ENCODE results near the gene STUB1.
"Not testable (repeated sequence)": the region's sequence is repeated elsewhere in the genome, so short reads cannot be mapped to it uniquely, and the experiment has no call there.

The STUB1 gene

DNA sequence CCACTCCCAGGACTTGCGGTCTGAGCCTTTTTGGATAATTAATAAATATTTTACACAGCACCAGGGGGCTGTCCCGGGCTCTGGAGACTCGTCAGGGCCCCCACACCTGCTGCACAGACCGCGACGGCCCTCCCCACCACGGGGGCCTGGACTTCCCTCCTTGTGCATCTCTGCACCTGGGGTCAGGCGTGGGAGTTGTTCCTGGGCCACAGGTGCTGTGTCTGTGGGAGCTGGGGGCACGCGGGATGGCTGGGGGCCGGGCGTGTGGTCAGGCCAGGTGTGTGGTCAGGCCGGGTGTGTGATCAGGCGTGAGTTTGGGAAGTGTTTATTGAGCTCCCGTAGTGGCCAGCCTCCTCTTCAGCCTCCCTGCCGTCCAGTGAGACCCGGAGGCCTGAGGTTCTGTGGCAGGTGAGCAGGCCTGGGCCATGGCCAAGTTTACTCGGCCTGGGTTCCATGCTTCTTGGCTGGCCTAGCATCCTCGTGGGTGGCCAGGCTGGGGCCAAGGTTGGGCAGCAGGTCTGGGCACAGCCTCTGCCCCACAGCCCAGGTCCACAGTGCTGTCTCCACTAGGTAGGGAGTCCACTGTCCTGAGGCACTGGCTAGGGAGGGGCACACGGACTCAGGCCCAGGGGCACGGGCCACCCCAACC, 1.9 kb upstream of the STUB1 start:
- no peak for DNase-seq (ENCODE audit: low read depth in 2 of 2, low spot score in 1 of 2)

DNA sequence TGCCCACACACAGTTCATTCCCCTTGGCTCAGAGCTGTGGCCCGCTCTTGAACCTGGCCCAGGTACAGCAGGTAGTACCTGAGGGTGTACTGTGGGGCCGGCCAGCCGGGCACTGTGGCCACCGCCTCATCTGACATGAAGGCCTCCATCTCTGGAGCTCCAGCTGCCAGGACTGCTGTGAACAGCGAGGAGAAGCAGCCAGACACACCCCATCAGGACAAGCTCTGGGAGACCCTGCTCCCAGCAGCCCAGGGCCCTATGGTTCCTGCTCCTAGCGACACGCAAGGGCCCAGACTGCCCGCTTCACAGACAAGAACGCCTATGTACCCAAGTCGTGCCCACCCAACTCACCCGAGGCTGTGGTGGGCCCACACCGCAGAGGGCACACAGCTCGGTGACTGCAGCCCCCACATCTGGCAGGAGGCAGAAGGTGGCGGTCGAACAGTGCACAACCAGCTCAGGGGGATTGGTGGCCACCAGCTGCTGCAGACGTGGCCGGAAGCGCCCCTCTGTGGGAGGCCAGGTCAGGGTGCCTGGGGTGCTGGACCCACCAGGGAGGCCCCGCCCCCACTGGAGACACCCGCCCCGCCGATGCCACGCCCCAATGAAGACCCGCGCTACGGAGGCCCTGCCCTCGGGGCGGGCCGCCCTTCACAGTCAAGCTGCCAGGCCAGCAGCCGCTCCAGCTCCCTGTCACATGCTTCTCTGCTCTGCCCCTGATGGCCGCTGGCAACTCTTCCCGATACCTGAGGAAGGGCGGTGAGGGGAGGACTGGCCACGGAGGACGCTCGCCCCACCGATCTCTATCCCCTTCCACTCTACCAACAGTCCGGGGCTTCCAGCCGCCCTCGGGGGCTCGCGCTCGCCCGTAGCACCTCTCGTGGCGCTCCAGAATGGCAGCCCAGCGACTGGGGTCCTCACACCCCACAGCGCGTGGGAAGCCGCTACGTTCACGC, 1.1 kb upstream of the STUB1 start:
- no peak for DNase-seq (ENCODE audit: low read depth in 2 of 2, low spot score in 1 of 2)

DNA sequence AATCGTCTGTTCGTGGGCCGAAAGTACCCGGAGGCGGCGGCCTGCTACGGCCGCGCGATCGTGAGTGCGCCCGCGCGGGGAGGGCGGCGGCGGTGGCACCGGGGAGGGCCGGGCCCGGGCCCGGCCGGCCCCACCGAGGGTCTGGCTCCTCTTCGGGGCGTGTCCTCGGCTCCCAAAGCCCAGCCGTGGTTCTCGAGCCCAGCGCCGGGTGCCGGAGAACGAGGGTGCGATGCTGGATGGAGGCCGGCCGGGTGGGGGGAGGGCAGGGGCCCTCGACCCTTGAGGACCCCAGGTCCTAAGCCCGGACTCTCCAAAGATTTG, 375 bp downstream of the STUB1 start:
- DNase-seq (ENCODE audit: low read depth in 2 of 2, low spot score in 1 of 2) = no peak

DNA sequence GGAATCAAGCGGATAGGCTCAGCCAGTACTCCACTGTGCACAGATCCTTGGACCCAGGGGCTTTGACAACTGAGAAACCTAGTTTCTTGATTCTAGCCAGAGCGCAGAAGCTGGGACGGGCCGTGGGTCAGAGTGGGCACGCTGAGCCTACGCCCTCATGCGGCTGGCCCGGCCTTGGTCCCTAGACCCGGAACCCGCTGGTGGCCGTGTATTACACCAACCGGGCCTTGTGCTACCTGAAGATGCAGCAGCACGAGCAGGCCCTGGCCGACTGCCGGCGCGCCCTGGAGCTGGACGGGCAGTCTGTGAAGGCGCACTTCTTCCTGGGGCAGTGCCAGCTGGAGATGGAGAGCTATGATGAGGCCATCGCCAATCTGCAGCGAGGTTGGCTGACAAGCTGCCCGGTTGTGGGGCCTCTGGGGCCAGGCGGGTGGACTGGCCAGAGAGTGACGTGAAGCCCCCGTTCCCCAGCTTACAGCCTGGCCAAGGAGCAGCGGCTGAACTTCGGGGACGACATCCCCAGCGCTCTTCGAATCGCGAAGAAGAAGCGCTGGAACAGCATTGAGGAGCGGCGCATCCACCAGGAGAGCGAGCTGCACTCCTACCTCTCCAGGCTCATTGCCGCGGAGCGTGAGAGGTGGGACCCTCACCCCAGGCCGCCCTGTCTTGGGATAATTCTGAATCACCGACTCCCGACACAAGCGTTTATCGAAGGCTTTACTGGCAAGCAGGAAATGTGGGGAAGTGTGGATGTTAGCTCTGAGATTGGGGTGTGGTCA, 946 bp downstream of the STUB1 start:
- no peak for DNase-seq (ENCODE audit: low read depth in 2 of 2, low spot score in 1 of 2)

DNA sequence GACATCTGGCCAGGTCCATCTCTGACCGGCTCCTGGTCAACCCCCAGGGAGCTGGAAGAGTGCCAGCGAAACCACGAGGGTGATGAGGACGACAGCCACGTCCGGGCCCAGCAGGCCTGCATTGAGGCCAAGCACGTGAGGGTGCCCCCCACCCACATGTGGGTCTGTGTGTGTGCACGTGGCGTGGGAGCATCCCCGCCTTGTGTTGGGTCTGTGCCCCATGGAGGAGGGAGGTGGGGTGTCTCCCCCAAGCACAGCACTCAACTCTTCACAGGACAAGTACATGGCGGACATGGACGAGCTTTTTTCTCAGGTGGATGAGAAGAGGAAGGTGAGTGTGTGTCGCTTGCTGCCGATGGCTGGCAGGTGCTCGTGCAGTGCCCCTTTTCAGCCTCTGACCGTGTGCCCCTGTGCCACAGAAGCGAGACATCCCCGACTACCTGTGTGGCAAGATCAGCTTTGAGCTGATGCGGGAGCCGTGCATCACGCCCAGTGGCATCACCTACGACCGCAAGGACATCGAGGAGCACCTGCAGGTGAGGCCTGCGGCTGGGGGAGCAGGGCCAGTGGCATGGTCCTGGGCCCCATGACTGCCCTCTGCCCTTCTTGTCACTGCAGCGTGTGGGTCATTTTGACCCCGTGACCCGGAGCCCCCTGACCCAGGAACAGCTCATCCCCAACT, 1.7 kb downstream of the STUB1 start:
- no peak for DNase-seq (ENCODE audit: low read depth in 2 of 2, low spot score in 1 of 2)

DNA sequence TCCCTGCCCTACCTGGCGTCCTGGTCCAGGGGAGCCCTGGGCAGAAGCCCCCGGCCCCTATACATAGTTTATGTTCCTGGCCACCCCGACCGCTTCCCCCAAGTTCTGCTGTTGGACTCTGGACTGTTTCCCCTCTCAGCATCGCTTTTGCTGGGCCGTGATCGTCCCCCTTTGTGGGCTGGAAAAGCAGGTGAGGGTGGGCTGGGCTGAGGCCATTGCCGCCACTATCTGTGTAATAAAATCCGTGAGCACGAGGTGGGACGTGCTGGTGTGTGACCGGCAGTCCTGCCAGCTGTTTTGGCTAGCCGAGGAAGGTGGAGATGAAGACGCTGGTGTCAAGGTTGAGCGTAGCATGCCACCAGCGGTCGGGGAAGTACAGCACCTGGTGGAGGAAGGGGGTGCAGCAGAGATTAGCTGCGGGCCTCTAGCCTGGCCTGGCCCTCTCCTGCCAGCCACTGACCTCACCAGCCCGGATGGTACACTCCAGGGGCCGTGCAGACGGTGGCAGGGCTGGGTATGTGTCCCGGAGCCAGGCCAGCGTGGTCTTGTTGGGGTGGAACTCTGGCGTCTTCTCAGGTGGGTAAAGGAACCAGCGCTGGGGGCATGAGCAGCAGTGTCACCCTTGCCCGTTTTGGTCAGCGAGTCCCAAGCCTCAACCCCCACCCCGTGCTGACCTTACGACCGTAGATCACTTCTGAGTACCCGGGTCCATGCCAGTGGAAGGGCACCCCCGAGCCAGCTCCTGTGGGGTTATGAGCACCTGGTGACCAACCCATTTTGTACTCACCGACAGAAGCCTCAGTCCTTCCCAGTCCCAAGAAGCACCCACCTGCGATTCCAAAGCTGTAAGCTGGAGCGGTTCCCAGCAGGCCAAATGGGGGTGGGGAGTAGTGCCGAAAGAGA, 2.5 kb downstream of the STUB1 start:
- no peak for DNase-seq (ENCODE audit: low read depth in 2 of 2, low spot score in 1 of 2)

DNA sequence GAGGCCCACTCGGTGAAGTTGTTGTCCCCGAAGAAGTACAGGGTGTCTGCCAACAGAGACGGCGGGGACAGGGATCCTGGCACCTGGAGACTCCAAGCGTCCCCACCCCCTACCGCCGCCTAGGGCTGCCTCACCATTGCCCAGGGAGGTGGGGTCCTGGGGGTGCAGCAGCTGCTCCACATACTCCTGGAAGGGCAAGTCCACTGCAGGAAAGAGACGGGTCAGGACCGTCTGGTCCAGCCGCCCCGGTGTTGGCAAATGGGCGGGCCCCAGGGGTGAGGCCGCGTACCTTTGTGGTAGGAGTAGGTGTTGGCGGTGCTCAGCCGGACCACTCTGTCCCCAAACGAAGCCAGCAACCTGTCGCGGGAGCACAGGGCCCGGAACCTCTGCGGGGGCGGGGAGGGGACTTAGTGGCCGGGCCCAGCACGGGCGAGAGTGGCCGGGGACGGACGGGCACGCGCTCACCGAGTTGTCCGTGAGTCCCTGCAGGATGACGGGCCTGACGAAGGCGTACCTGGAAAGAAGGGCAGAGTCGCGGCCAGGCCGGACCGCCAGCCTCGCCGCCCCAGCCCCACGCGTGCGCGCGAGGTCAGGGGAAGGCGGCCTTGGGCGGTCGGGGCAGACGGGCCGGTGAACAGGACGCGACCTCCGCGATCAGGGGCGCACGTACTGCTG, 3.3 kb downstream of the STUB1 start:
- no peak for DNase-seq (ENCODE audit: low read depth in 2 of 2, low spot score in 1 of 2)

DNA sequence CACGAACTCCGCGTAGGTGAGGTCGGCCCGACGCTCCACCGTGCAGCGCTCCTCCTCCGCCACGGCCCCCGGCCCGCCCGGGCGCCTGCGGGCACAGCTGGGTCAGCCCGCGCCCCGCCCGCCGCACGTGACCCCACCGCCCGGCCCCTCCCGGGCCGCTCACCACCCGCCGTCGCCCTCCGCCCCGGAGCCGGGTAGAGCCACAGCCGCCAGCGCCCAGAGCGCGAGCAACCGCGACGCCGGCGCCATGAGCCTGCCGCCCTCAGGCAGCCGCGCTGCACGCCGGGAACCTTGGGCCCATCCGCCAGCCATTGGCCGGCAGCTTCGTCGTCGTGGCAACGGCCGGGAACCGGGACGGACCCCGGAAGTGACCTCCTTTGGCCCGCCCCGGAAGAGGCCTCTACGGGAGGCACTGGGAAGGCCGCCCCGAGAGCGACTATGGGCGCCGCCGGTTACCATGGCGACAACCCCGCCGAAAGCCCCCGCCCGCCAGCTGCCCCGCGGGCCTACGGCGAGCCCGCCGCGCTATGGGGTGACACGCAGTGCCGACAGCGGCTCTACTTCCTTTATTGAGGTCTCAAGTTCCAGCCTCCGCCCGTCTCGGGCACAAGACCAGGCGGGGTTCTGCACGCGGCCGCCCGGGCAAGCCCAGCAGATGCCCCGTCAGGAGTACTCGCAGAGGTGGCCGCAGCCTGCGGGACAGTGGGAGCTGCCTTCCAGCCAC, 4.0 kb downstream of the STUB1 start, which contains the start of gene JMJD8:
Gene JMJD8, minus strand, starts transcription at position 264 of the 724 bp plus-strand sequence. Its CDS starts 15 bp downstream, at position 249.
- peak; percentile 88 to 91 for DNase-seq (ENCODE audit: low read depth in 2 of 2, low spot score in 1 of 2)

DNA sequence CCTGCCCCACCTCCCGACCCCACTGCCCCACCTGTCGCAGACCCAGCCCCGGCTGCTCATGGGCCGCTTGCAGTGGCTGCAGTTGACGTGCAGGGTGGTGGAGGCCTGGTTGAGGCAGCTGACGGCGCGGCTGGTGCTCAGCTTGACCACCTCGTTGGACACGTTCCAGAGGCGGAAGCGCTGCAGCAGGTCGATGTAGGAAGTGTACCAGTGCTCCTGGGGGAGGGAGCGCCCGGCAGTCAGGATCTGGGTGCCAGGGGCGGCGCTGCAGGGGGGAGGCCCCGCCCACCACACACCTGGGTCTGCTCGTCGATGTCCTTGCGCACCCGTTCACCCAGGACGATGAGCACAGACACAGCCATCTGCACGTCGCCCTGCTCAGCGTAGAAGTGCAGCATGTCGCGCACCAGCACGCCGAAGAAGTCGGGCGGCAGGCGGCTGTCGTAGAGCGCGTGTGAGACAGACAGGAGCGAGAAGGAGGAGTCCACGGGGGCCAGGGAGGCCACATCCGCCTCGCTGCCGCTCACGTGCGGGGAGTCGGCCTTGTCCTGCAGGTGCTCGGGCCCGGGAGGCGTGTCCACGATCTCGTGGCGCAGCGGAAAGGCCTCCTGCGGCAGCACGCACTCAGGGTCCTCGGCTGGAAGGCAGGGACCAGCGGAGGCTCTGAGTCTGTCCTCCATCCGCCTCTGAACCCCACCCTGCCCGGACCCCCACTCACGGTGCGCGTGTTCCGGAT, 4.9 kb downstream of the STUB1 start:
- no peak for DNase-seq (ENCODE audit: low read depth in 2 of 2, low spot score in 1 of 2)

DNA sequence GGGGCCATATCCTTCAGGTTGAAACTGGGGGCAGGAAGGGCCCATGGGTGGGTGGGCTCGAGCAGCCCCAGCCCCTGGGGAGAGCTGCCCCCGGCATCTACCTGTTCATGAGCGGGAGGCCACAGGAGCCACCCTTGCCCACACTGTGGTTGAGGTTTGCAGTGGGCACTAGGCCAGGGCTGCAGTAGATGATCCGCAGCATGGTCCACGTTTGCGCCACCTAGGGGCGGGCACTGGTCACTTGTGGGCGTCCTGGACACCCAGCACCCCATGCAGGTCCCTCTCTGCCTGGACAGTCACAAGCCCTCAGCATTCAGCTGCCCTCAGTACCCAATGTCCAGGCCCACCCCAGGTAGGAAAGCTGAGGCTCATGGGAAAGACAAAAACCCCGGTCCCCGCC, 5.8 kb downstream of the STUB1 start:
- DNase-seq (ENCODE audit: low read depth in 2 of 2, low spot score in 1 of 2) = no peak

DNA sequence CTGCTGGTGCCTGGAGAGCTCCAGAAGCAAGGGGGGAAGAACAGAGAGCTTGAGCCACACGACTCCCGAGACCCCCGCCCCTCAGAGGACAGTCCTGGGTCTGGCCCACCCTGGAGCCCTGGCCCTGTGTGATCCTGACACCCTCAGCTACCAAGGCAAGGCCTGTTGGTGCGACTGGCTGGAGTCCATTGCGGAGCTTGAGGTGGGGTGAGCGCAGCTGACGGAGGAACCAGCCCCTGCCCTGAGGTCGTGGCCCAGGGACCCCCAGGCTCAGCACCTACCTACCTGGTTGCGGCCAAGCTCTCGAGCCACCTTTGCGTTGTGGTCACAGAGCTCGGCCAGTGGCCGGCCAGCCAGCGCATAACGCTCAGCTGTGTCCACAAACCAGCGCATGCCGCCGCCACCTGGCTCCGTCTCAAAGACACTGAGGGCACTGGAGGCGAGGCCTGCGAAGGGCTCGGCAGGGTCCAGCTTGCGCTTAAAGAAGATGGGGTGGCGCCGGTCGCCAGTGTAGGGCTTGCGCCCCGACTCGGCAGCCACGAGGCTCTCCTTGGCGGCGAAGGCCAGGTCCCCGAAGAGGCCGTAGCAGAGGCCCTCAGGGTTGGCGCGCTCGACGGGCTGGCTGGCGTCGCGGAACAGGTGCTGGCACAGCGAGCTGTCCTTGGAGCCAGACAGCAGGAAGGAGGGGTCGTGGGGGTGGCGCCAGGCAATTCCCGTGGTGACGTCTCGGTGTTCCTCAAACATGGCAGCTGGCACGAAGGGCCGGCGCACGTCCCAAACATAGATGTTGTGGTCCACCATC, 6.5 kb downstream of the STUB1 start:
- no peak for DNase-seq (ENCODE audit: low read depth in 2 of 2, low spot score in 1 of 2)

DNA sequence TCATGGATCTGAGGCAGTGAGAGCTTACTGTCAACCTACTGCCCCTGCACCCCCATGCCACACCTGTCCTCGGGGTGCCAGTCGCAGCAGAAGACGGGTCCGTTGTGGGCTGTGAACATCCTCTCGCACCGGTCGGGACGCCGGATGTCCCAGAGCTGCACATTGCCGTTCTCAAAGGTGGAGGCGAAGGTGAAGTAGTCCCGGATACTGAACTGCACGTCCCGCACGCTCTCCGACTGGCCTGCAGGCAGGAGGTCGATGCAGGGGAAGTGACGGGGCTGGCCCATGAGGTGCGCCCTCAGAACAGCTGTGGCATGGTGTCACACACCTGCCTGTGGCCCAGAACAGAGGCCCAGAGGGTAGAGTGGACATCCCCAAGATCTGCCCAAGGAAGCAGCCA, 7.3 kb downstream of the STUB1 start:
- no peak for DNase-seq (ENCODE audit: low read depth in 2 of 2, low spot score in 1 of 2)

DNA sequence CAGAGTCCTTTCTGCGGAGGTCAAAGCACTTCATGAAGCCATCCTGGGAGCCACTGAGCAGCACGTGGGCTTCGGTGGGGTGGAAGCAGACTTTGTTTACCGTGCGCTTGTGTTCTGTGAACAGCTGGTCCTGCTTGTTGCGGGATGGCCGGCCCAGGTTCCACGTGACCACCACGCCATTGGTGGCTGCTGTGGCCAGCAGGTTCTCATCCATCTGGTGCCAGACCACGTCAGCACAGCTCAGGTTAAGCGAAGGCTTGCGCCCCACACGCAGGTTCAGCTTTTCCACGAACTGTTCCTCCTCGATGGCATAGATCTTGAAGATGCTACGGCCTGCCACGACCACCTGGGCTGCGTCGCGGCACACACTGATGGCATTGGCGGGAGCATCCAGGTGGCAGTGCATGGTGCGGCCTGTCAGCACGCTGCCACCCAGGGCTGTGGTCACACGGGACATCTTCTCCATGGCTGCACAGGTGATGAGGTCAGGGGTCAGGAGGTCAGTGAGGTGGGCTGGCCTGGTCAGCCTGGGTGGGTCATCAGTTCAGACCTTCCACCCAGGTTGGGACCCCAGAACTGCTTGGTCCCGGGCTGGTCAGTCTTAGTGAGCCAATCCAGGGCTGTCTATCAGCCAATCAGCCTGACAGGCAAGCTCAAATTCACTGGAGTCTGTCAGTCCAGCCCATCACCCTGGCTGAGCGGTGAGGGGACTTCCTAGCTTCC, 9.1 kb downstream of the STUB1 start:
- no peak for DNase-seq (ENCODE audit: low read depth in 2 of 2, low spot score in 1 of 2)

DNA sequence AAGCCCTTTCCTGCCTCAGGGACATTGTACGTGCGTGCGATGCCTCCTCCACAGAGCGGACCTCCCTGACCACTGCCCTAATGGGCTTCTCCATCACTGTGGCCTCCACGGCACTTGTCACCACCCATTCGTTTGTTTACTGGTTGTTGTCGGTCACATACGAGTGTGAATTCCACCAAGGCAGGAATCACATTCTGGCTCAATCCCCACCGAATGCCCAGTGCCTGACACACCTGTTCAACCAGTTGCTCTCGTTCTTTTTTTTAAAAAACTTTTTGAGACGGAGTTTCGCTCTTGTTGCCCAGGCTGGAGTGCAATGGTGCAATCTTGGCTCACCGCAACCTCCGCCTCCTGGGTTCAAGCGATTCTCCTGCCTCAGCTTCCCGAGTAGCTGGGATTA, 11.0 kb downstream of the STUB1 start:
- not testable (repeated sequence) for DNase-seq (ENCODE audit: low read depth in 2 of 2, low spot score in 1 of 2)

DNA sequence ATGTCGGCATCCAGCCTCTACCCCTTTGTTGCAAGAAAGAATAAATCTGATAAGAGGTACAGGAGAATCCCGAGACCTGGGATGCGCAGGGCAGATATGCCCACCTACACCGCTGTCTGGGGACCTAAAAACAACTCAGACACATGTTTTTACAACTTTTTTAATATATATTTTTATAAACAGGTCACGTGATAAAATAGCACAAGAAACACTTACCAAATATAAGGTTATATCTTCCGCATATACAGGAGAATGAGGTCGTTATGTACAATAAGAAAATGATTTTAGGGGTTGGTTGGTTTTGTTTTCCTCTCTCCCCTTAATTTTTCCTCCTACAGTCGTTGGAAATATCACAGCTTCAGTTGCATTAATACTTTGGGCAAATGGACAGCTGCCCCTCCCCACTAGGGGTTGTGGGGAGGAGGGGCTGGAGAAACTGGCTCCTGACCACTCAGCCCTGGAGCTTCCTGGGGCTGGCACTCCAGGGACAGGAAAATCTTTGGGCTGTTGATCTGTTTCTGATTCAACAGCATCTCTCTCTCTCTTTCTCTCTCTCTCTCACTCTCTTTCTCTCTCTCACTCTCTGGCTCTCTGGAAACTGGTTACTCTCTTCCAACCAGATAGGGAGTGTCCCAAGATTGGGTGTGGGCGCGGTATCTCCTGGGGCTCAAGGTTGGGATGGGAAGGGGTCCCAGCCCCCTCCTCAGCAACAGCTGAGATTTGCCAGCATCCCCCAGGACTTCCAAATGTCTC, 12.3 kb downstream of the STUB1 start:
- DNase-seq (ENCODE audit: low read depth in 2 of 2, low spot score in 1 of 2) = no peak

DNA sequence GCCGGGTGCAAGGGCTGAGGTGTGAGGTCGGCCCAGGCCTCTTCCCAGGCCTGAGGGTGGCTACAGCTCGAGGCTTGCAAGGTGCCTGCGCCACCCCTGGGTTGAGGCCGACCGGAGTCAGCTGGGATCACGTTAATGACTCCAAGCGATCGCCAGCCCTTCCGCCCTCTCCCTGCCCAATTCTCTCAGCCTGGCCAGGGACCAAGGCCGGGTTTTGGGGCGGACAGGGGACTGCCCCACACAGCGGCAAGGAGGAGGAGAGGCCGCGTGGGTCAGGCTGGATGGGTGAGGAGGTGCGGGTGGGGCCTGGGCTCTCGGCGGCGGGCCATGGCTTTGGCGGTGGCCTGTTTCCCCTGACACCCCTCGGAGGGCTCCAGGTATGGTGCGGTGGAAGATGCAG, 13.2 kb downstream of the STUB1 start:
- DNase-seq (ENCODE audit: low read depth in 2 of 2, low spot score in 1 of 2) = no peak

Data from stimulated activated CD8-positive, alpha-beta memory T cell treated with anti-CD3 and anti-CD28 coated beads, Interleukin-4, amount 100 ng/mL, for 1 hour (primary cell).